ENCODE data around the gene RNU6-9. TPM values are rescaled to one million over a fixed set of nuclear protein-coding genes. Genes with fewer than 3 reads are reported as not detected.

RNU6-9 gene
- total RNA-seq, 2 donors from 2014 or later = not detected

GRCh38 chr19:928471-929202, 35.4 kb downstream of the RNU6-9 start:
- Histone ChIP-seq H3K9me3 (no peaks in the 10 kb centered on the region), H3K4me3 (no peak overlapping the region), H3K27ac (peak overlapping the region in 1 of 2 donors; percentile 87), H3K27me3 (replicated peaks; ENCODE audit: insufficient read depth) (no peaks in the 10 kb centered on the region), H3K36me3 (no peaks in the 10 kb centered on the region), H3K4me1 (replicated peaks) (peaks cover 14% of the 10 kb centered on the region)
- no peak for DNase-seq (ENCODE audit: low spot score)
- WGBS = 81% methylated on average over 16 of the region's 18 CpGs
- TF ChIP-seq POLR2AphosphoS5 (IDR thresholded peaks at IDR 0.05) (no peak), CTCF (IDR thresholded peaks at IDR 0.05) (no peak), POLR2A (IDR thresholded peaks at IDR 0.05) (no peak)
- intact Hi-C loops (cut with DNase I) = no loop called here

- DNase-seq (ENCODE audit: low spot score) = no peak
- peaks cover 21% of the 10 kb centered on the region for H3K4me1 ChIP-seq (replicated peaks)
- intact Hi-C loops (cut with DNase I) = no loop called here
- no peaks in the 10 kb centered on the region for H3K27me3 ChIP-seq (replicated peaks; ENCODE audit: insufficient read depth)
- 91% methylated on average over 26 of the region's 51 CpGs for WGBS
- no peak overlapping the region for H3K4me3 ChIP-seq
- TF ChIP-seq POLR2A (IDR thresholded peaks at IDR 0.05) = no peak
- no peak for TF ChIP-seq POLR2AphosphoS5 (IDR thresholded peaks at IDR 0.05)
- no peak for TF ChIP-seq CTCF (IDR thresholded peaks at IDR 0.05)
- no peaks in the 10 kb centered on the region for H3K36me3 ChIP-seq
- no peak overlapping the region for H3K27ac ChIP-seq
- H3K9me3 ChIP-seq = no peaks in the 10 kb centered on the region
These were observed 36.1 kb downstream of the RNU6-9 start for GRCh38 chr19:929203-929890.

GRCh38 chr19:929891-930258, 36.6 kb downstream of the RNU6-9 start:
- Histone ChIP-seq H3K27ac (no peak overlapping the region), H3K4me3 (no peak overlapping the region), H3K4me1 (replicated peaks) (peaks cover 25% of the 10 kb centered on the region), H3K36me3 (no peaks in the 10 kb centered on the region), H3K27me3 (replicated peaks; ENCODE audit: insufficient read depth) (no peaks in the 10 kb centered on the region), H3K9me3 (no peaks in the 10 kb centered on the region)
- no peak for DNase-seq (ENCODE audit: low spot score)
- intact Hi-C loops (cut with DNase I) = no loop called here
- TF ChIP-seq CTCF (IDR thresholded peaks at IDR 0.05) (no peak), POLR2A (IDR thresholded peaks at IDR 0.05) (no peak), POLR2AphosphoS5 (IDR thresholded peaks at IDR 0.05) (no peak)
- WGBS = 96% methylated on average over 6 of the region's 6 CpGs

GRCh38 chr19:931860-932647, 38.8 kb downstream of the RNU6-9 start:
- H3K9me3 ChIP-seq = no peaks in the 10 kb centered on the region
- no peak for TF ChIP-seq CTCF (IDR thresholded peaks at IDR 0.05)
- TF ChIP-seq POLR2AphosphoS5 (IDR thresholded peaks at IDR 0.05) = no peak
- no peak for TF ChIP-seq POLR2A (IDR thresholded peaks at IDR 0.05)
- H3K27me3 ChIP-seq (replicated peaks; ENCODE audit: insufficient read depth) = no peaks in the 10 kb centered on the region
- no peak overlapping the region for H3K4me3 ChIP-seq
- peaks cover 30% of the 10 kb centered on the region for H3K4me1 ChIP-seq (replicated peaks)
- 84% methylated on average over 28 of the region's 32 CpGs for WGBS
- intact Hi-C loops (cut with DNase I) = no loop called here
- no peak for DNase-seq (ENCODE audit: low spot score)
- H3K36me3 ChIP-seq = no peaks in the 10 kb centered on the region
- peak overlapping the region in 1 of 2 donors; percentile 73 for H3K27ac ChIP-seq
